H9 (cell line): ENCODE results near the gene WNT8B. TPM values are rescaled to one million over a fixed set of nuclear protein-coding genes. Genes with fewer than 3 reads are reported as not detected.

Experiments used
- DNase-seq: peaks from one replicate; pipeline ENCODE4 v3.0.0-alpha.2; 2017
- H2AFZ ChIP-seq: one replicate; pipeline ENCODE4 v1.6.1; 2013; ENCODE audit warnings: mild to moderate bottlenecking, low read length, control low read depth, moderate library complexity
- H2AK5ac ChIP-seq: 2 replicates; pipeline ENCODE4 v1.6.1; 2013; ENCODE audit warnings: low read length, control low read depth, mixed read lengths; ENCODE audit not compliant: insufficient read length
- H2BK120ac ChIP-seq: one replicate; pipeline ENCODE4 v1.6.1; 2013; ENCODE audit warnings: low read depth, mild to moderate bottlenecking, low read length, control low read depth, inconsistent platforms; ENCODE audit not compliant: poor library complexity, severe bottlenecking
- H2BK12ac ChIP-seq: 2 replicates; pipeline ENCODE4 v1.6.1; 2013; ENCODE audit warnings: low read length, control low read depth, mixed read lengths, low read depth; ENCODE audit not compliant: insufficient read length
- H2BK15ac ChIP-seq: 2 replicates; pipeline ENCODE4 v1.6.1; 2013; ENCODE audit warnings: low read depth, low read length, control low read depth
- H2BK20ac ChIP-seq: one replicate; pipeline ENCODE4 v1.6.1; 2013; ENCODE audit warnings: low read depth, mild to moderate bottlenecking, low read length, control low read depth, inconsistent platforms; ENCODE audit not compliant: poor library complexity, severe bottlenecking
- H2BK5ac ChIP-seq: 2 replicates; pipeline ENCODE4 v1.6.1; 2013; ENCODE audit warnings: low read length, control low read depth, mixed read lengths; ENCODE audit not compliant: insufficient read length
- H3K14ac ChIP-seq: 2 replicates; pipeline ENCODE4 v1.6.1; 2013; ENCODE audit warnings: low read length, control low read depth; ENCODE audit not compliant: insufficient read depth
- H3K18ac ChIP-seq: 2 replicates; pipeline ENCODE4 v1.6.1; 2013; ENCODE audit warnings: low read depth, mild to moderate bottlenecking, mixed read lengths, low read length, control low read depth; ENCODE audit not compliant: insufficient read length
- H3K23ac ChIP-seq: 2 replicates; pipeline ENCODE4 v1.6.1; 2013; ENCODE audit warnings: low read length, control low read depth, mixed read lengths, low read depth; ENCODE audit not compliant: insufficient read length
- H3K23me2 ChIP-seq: 2 replicates; pipeline ENCODE4 v1.6.1; 2013; ENCODE audit warnings: low read depth, mild to moderate bottlenecking, mixed read lengths, low read length, control low read depth; ENCODE audit not compliant: insufficient read length, poor library complexity, severe bottlenecking
- H3K27ac ChIP-seq: 2 replicates; pipeline ENCODE4 v1.5.1; 2013; ENCODE audit warnings: low read length, control low read depth, mixed read lengths, low read depth; ENCODE audit not compliant: insufficient read length
- H3K27me3 ChIP-seq: 2 replicates; pipeline ENCODE4 v1.6.1; 2013; ENCODE audit warnings: low read length, control low read depth, inconsistent platforms; ENCODE audit not compliant: insufficient read depth
- H3K4ac ChIP-seq: 2 replicates; pipeline ENCODE4 v1.6.1; 2013; ENCODE audit warnings: low read depth, mild to moderate bottlenecking, control low read depth, inconsistent platforms, low read length, moderate library complexity
- H3K4me1 ChIP-seq: 2 replicates; pipeline ENCODE4 v1.6.1; 2013; ENCODE audit warnings: low read length, control low read depth, inconsistent platforms; ENCODE audit not compliant: insufficient read depth
- H3K4me2 ChIP-seq: 2 replicates; pipeline ENCODE4 v1.6.1; 2013; ENCODE audit warnings: low read length, control low read depth, mixed read lengths; ENCODE audit not compliant: insufficient read length, insufficient read depth
- H3K56ac ChIP-seq: 2 replicates; pipeline ENCODE4 v1.6.1; 2013; ENCODE audit warnings: low read depth, mild to moderate bottlenecking, mixed read lengths, low read length, control low read depth; ENCODE audit not compliant: insufficient read length
- H3K79me1 ChIP-seq: 2 replicates; pipeline ENCODE4 v1.6.1; 2013; ENCODE audit warnings: low read depth, mild to moderate bottlenecking, moderate library complexity, low read length, control low read depth, inconsistent platforms; ENCODE audit not compliant: insufficient read depth, poor library complexity, severe bottlenecking
- H3K79me2 ChIP-seq: 2 replicates; pipeline ENCODE4 v1.6.1; 2013; ENCODE audit warnings: low read length, control low read depth, inconsistent platforms; ENCODE audit not compliant: insufficient read depth
- H3K9ac ChIP-seq: 2 replicates; pipeline ENCODE4 v1.6.1; 2013; ENCODE audit warnings: low read length, control low read depth, mixed read lengths; ENCODE audit not compliant: insufficient read length; ENCODE audit errors: extremely low read depth
- H3K9me3 ChIP-seq: one replicate; pipeline ENCODE4 v1.6.1; 2013; ENCODE audit warnings: low read depth, low read length, inconsistent platforms; ENCODE audit not compliant: control insufficient read depth
- H3T11ph ChIP-seq: one replicate; pipeline ENCODE4 v1.6.1; 2013; ENCODE audit warnings: mild to moderate bottlenecking, low read length, control low read depth, inconsistent platforms
- H4K20me1 ChIP-seq: one replicate; pipeline ENCODE4 v1.6.1; 2013; ENCODE audit not compliant: control insufficient read depth, insufficient read length, insufficient read depth
- H4K5ac ChIP-seq: 2 replicates; pipeline ENCODE4 v1.6.1; 2013; ENCODE audit warnings: low read depth, mild to moderate bottlenecking, mixed read lengths, low read length, control low read depth; ENCODE audit not compliant: insufficient read length
- H4K8ac ChIP-seq: replicated peaks from 2 replicates; pipeline ENCODE4 v1.6.1; 2013; ENCODE audit warnings: low read length, control low read depth, mixed read lengths, low read depth; ENCODE audit not compliant: insufficient read length
- H4K91ac ChIP-seq: 2 replicates; pipeline ENCODE4 v1.6.1; 2013; ENCODE audit warnings: low read depth, mild to moderate bottlenecking, moderate library complexity, mixed read lengths, low read length, control low read depth; ENCODE audit not compliant: insufficient read length
- H3K27ac Mint-ChIP-seq, 3 experiments: 2 replicates in 2 of 3; 3 replicates in 1 of 3; pipeline ENCODE4 v1.8.0; 2020 to 2021; ENCODE audit warnings: mixed read lengths in 3 of 3, mild to moderate bottlenecking in 1 of 3, moderate library complexity in 1 of 3
- H3K27me3 Mint-ChIP-seq: 2 replicates; pipeline ENCODE4 v1.8.0; 2021; ENCODE audit warnings: low read depth, mild to moderate bottlenecking, moderate library complexity, mixed read lengths
- H3K36me3 Mint-ChIP-seq, 3 experiments: 2 replicates in 2 of 3; 3 replicates in 1 of 3; pipeline ENCODE4 v1.8.0; 2020 to 2021; ENCODE audit warnings: low read depth in 3 of 3, mixed read lengths in 3 of 3; ENCODE audit not compliant: insufficient read depth in 1 of 3
- H3K4me1 Mint-ChIP-seq, 2 experiments: 2 replicates each; pipeline ENCODE4 v1.8.0; 2020; ENCODE audit warnings: mixed read lengths in 2 of 2
- H3K4me3 Mint-ChIP-seq, 2 experiments: 2 replicates in 1 of 2; 3 replicates in 1 of 2; pipeline ENCODE4 v1.8.0; 2020 to 2021; ENCODE audit warnings: mild to moderate bottlenecking in 2 of 2, mixed read lengths in 2 of 2, moderate library complexity in 1 of 2
- H3K9me3 Mint-ChIP-seq, 2 experiments: 2 replicates in 1 of 2; 3 replicates in 1 of 2; pipeline ENCODE4 v1.8.0; 2020; ENCODE audit warnings: mild to moderate bottlenecking in 2 of 2, mixed read lengths in 2 of 2, moderate library complexity in 1 of 2
- CTCF ChIP-seq: fragments of 200-600 bp; sonication (generic); conservative IDR thresholded peaks from 3 replicates; pipeline ENCODE4 v1.8.0; 2021; ENCODE audit warnings: antibody characterized with exemption, mild to moderate bottlenecking
- WGBS: extraction: QIAGEN DNeasy Blood & Tissue Kit; methylation state at CpG from one replicate; pipeline ENCODE4 v1.1.7; 2013; ENCODE audit warnings: missing lambda C conversion rate, low lambda C conversion rate, mixed read lengths; ENCODE audit not compliant: insufficient read length; ENCODE audit errors: extremely low coverage; 5-methylcytosine and 5-hydroxymethylcytosine counted together
- total RNA-seq: library from RNA; stranded (reverse); gene quantifications from 2 replicates; pipeline ENCODE4 v1.2.1, GENCODE V29; 2021

WNT8B gene
- total RNA-seq, 1 experiment from 2014 or later = not detected

DNA sequence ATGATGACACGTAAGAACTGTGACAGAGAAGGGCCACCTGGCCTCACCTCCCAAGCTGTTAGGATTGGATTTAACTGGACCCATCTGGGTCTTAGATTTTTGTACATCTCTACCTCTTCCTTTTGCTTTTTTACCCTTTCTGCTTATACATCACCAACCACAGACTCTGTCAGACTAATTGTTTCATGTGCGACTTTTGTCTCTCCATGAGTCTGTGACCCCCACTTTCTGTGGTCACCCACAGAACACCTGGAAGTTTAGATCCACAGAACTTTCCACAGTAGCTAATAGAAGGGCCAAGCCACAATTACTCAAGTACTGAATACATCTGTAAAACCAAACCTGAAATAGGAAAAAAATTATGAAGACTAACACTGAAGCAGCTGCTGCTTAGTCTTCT is 33.8 kb downstream of the WNT8B start:
- H3K36me3 Mint-ChIP-seq = peaks cover 0 to 20% (median 0%) of the 10 kb centered on the region in 3 experiments; a peak in 3 of 7 replicates
- Histone ChIP-seq H4K5ac (no peak overlapping the region), H3K4ac (no peak overlapping the region), H3K23me2 (no peaks in the 10 kb centered on the region), H2BK12ac (no peak overlapping the region), H3K4me1 (no peaks in the 10 kb centered on the region), H3K56ac (no peak overlapping the region), H4K8ac (no peak overlapping the region), H3K4me2 (no peak overlapping the region), H3K27ac (no peak overlapping the region), H3K14ac (no peak overlapping the region), H2BK20ac (no peak overlapping the region), H2AFZ (no peak overlapping the region), H3K79me2 (no peaks in the 10 kb centered on the region), H2BK120ac (no peak overlapping the region), H3T11ph (no peak overlapping the region), H2BK5ac (no peak overlapping the region), H3K18ac (no peak overlapping the region), H3K9ac (no peak overlapping the region), H3K79me1 (no peaks in the 10 kb centered on the region), H2AK5ac (no peak overlapping the region), H4K20me1 (no peaks in the 10 kb centered on the region), H3K9me3 (no peaks in the 10 kb centered on the region), H4K91ac (no peak overlapping the region), H3K27me3 (no peaks in the 10 kb centered on the region), H3K23ac (no peak overlapping the region), H2BK15ac (no peak overlapping the region)
- TF ChIP-seq CTCF = no peak
- no peaks in the 10 kb centered on the region for H3K4me1 Mint-ChIP-seq
- no peak overlapping the region for H3K27ac Mint-ChIP-seq
- no CpG with 5 or more reads among the region's 2 CpGs for WGBS
- H3K9me3 Mint-ChIP-seq = no peaks in the 10 kb centered on the region
- H3K4me3 Mint-ChIP-seq = no peak overlapping the region
- no peak for DNase-seq
- peaks cover 91% of the 10 kb centered on the region for H3K27me3 Mint-ChIP-seq
